Left forelimb (tissue), 1 donor: ENCODE measurements around the gene SLC12A8.

Source experiments
- DNase-seq: peaks from one replicate; pipeline ENCODE4 v3.0.0-alpha.2; 2018; ENCODE audit warnings: low spot score

Gene SLC12A8

GRCh38 chr3:125137358-125138033, 75.1 kb downstream of the SLC12A8 start:
- DNase-seq, result no peak

GRCh38 chr3:125136966-125137357, 75.6 kb downstream of the SLC12A8 start:
- no peak for DNase-seq

- no peak for DNase-seq
Measured at GRCh38 chr3:125136515-125136914, 76.0 kb downstream of the SLC12A8 start.

GRCh38 chr3:125134952-125135351, 77.6 kb downstream of the SLC12A8 start:
- DNase-seq, result no peak

GRCh38 chr3:125132815-125133214, 79.7 kb downstream of the SLC12A8 start:
- no peak for DNase-seq

GRCh38 chr3:125129512-125129997, 83.0 kb downstream of the SLC12A8 start:
- DNase-seq, result no peak

- no peak for DNase-seq
Measured at GRCh38 chr3:125128861-125129501, 83.6 kb downstream of the SLC12A8 start.

- DNase-seq, result no peak
Measured at GRCh38 chr3:125126323-125126722, 86.2 kb downstream of the SLC12A8 start.

GRCh38 chr3:125125821-125126245, 86.7 kb downstream of the SLC12A8 start:
- no peak for DNase-seq

GRCh38 chr3:125123451-125124305, 88.9 kb downstream of the SLC12A8 start:
- peak; percentile 41 for DNase-seq

GRCh38 chr3:125121246-125122010, 91.1 kb downstream of the SLC12A8 start:
- peak; percentile 31 for DNase-seq

- peak; percentile 65 for DNase-seq
Measured at GRCh38 chr3:125120379-125121122, 92.0 kb downstream of the SLC12A8 start.

GRCh38 chr3:125119752-125120378, 92.7 kb downstream of the SLC12A8 start:
- DNase-seq, result peak; percentile 54

GRCh38 chr3:125118600-125118999, 93.9 kb downstream of the SLC12A8 start:
- DNase-seq, result no peak

GRCh38 chr3:125117631-125118191, 94.8 kb downstream of the SLC12A8 start:
- no peak for DNase-seq

GRCh38 chr3:125116311-125117080, 96.1 kb downstream of the SLC12A8 start:
- DNase-seq, result no peak

GRCh38 chr3:125115640-125116039, 96.9 kb downstream of the SLC12A8 start:
- DNase-seq, result no peak

GRCh38 chr3:125112981-125113380, 99.6 kb downstream of the SLC12A8 start:
- DNase-seq, result no peak

GRCh38 chr3:125110876-125111480, 101.6 kb downstream of the SLC12A8 start:
- DNase-seq, result no peak
